Measurements from ENCODE around the gene VWA3B. TPM values are rescaled to one million over a fixed set of nuclear protein-coding genes. Genes with fewer than 3 reads are reported as not detected.

Gene VWA3B
- total RNA-seq, 3 donors from 2014 or later, result not detected

DNA sequence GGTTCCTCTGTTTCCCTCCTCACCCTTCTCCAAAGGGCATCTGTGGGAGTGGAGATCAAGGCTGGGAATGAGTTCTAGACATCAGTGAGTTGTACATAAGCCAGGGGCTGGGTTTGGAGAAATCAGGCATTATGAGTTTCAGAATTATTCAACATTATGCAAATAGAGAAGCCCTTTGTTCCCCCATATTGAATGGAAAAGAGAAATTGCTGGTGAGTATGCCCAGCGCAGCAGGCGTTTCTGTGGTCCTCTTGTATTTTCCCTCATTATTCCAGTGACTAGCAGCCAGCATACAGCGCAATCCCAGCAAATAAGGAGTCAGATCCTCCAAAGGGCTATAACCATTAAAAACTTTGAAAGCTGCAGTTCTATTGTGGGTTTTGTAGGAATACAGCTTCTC is 94.4 kb downstream of the VWA3B start:
- no peaks in the 10 kb centered on the region for H3K9me3 ChIP-seq
- no peak overlapping the region for H3K4me3 ChIP-seq
- TF ChIP-seq, protein P1, sequence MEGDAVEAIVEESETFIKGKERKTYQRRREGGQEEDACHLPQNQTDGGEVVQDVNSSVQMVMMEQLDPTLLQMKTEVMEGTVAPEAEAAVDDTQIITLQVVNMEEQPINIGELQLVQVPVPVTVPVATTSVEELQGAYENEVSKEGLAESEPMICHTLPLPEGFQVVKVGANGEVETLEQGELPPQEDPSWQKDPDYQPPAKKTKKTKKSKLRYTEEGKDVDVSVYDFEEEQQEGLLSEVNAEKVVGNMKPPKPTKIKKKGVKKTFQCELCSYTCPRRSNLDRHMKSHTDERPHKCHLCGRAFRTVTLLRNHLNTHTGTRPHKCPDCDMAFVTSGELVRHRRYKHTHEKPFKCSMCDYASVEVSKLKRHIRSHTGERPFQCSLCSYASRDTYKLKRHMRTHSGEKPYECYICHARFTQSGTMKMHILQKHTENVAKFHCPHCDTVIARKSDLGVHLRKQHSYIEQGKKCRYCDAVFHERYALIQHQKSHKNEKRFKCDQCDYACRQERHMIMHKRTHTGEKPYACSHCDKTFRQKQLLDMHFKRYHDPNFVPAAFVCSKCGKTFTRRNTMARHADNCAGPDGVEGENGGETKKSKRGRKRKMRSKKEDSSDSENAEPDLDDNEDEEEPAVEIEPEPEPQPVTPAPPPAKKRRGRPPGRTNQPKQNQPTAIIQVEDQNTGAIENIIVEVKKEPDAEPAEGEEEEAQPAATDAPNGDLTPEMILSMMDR (IDR thresholded peaks at IDR 0.05), result no peak
- TF ChIP-seq POLR2A (IDR thresholded peaks at IDR 0.05) (no peak), POLR2AphosphoS5 (IDR thresholded peaks at IDR 0.05) (no peak)
- no peaks in the 10 kb centered on the region for H3K36me3 ChIP-seq
- intact Hi-C loops (cut with DNase I; ENCODE audit: low total_unique reads), result no loop called here
- H3K4me1 ChIP-seq, result no peaks in the 10 kb centered on the region
- no peaks in the 10 kb centered on the region for H3K27me3 ChIP-seq
- DNase-seq (ENCODE audit: low spot score in 2 of 2), result no peak
- no peak overlapping the region for H3K27ac ChIP-seq

DNA sequence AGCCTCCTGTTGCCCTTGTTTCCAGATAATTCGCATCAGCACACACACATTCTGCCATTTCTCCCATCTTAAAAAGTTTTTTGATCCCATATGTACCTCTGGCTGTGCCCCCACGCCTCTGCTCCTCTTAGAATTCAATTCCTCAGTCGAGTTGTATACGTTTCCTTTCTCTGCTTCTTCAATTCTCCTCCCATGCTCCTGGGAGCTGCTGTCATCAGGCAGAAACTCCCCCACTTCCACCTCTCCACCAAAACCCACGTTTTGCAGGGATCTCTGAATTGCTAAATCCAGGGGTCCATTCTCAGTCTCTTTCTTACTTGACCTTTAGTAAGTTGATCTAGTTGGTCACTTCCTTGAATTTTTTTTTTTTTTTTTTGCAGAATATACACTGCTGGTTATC is 98.8 kb downstream of the VWA3B start:
- TF ChIP-seq, protein P1 (IDR thresholded peaks at IDR 0.05), result no peak
- no peak for TF ChIP-seq POLR2AphosphoS5 (IDR thresholded peaks at IDR 0.05)
- TF ChIP-seq POLR2A (IDR thresholded peaks at IDR 0.05), result no peak
- intact Hi-C loops (cut with DNase I; ENCODE audit: low total_unique reads), result no loop called here
- H3K27me3 ChIP-seq, result no peaks in the 10 kb centered on the region
- no peak overlapping the region for H3K27ac ChIP-seq
- H3K9me3 ChIP-seq, result no peaks in the 10 kb centered on the region
- no peak for DNase-seq (ENCODE audit: low spot score in 2 of 2)
- H3K4me3 ChIP-seq, result no peak overlapping the region
- H3K4me1 ChIP-seq, result no peaks in the 10 kb centered on the region
- no peaks in the 10 kb centered on the region for H3K36me3 ChIP-seq

DNA sequence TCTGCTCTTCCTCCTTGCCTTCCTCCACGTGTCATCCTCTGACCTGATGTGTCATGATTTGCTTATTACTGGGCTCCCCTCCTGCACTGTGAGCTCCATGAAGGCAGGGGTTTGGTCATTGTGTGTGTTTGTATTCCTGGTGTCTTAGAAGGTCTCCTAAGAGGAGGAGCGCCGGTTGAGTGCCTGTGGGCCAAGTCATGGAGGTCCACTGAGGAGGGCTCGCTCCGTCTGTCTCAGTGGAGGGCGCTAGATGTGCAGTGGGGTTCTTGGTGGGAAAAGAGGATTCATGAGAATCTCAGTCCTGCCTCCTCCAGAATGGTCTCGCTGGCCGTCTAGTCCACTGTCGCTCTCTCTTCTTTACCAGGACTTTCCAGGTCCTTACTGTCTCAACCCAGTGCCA is 100.2 kb downstream of the VWA3B start:
- H3K27ac ChIP-seq, result no peak overlapping the region
- no peaks in the 10 kb centered on the region for H3K4me1 ChIP-seq
- intact Hi-C loops (cut with DNase I; ENCODE audit: low total_unique reads), result no loop called here
- H3K4me3 ChIP-seq, result no peak overlapping the region
- DNase-seq (ENCODE audit: low spot score in 2 of 2), result no peak
- no peaks in the 10 kb centered on the region for H3K9me3 ChIP-seq
- H3K36me3 ChIP-seq, result no peaks in the 10 kb centered on the region
- no peak for TF ChIP-seq POLR2A (IDR thresholded peaks at IDR 0.05)
- TF ChIP-seq, protein P1 (IDR thresholded peaks at IDR 0.05), result no peak
- TF ChIP-seq POLR2AphosphoS5 (IDR thresholded peaks at IDR 0.05), result no peak
- H3K27me3 ChIP-seq, result no peaks in the 10 kb centered on the region

DNA sequence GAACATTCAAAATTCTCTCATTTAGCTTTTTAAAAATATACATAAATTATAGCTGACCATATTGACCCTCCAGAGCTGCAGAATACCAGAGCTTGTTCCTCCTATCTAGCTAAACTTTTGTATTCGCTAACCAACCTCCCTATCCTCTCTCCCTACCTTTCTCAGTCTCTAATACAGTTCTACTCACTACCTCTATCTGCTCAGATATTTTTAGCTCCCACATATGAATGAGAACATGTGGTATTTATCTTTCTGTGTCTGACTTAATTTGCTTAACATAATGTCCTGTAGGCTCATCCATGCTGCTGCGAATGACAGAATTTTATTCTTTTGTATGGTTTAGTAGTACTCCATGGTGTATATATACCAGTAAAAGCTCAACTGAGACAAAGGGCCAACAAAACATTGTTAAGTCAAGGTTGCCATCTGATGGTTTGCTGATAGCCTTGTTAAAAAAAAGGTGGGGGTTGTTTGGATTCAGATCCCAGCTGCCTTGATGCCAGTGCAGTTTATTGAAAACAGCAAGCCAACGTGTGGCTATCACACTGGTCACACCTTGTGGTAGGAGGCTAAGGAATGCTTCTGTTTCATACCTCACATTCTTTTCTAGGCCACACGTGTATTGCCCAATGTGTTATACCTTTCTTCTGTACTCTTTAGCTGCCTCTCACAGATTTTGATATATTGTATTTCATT is 101.5 kb downstream of the VWA3B start:
- TF ChIP-seq, protein P1 (IDR thresholded peaks at IDR 0.05), result no peak
- TF ChIP-seq POLR2AphosphoS5 (IDR thresholded peaks at IDR 0.05), result no peak
- TF ChIP-seq POLR2A (IDR thresholded peaks at IDR 0.05), result no peak
- intact Hi-C loops (cut with DNase I; ENCODE audit: low total_unique reads), result no loop called here
- H3K27ac ChIP-seq, result no peak overlapping the region

DNA sequence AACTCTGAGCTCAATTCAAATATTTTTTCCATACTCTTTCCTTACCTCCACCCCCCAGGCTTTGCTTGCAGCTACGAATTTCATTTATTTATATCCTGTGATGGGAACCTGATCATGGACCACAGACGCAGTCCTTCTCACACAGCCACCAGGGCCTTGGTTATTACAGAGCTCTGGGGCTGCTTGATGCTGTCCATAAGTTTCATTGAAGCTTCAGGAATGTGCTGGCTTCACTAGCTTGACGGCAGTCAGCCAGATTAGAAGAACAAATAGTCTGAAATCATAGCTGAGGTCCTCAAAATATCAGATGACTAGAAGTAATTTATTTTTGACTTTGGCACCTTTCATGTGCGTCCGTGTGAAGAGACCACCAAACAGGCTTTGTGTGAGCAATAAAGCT is 104.9 kb downstream of the VWA3B start:
- no peak overlapping the region for H3K4me3 ChIP-seq
- no peaks in the 10 kb centered on the region for H3K27me3 ChIP-seq
- H3K27ac ChIP-seq, result no peak overlapping the region
- TF ChIP-seq POLR2AphosphoS5 (IDR thresholded peaks at IDR 0.05) (no peak), POLR2A (IDR thresholded peaks at IDR 0.05) (no peak)
- TF ChIP-seq, protein P1 (IDR thresholded peaks at IDR 0.05), result no peak
- intact Hi-C loops (cut with DNase I; ENCODE audit: low total_unique reads), result no loop called here
- no peaks in the 10 kb centered on the region for H3K36me3 ChIP-seq
- no peaks in the 10 kb centered on the region for H3K4me1 ChIP-seq
- DNase-seq (ENCODE audit: low spot score in 2 of 2), result no peak
- no peaks in the 10 kb centered on the region for H3K9me3 ChIP-seq

More for the DNA sequence above, 101.5 kb downstream of the VWA3B start:
- no peaks in the 10 kb centered on the region for H3K9me3 ChIP-seq
- H3K27me3 ChIP-seq, result no peaks in the 10 kb centered on the region
- no peaks in the 10 kb centered on the region for H3K36me3 ChIP-seq
- no peaks in the 10 kb centered on the region for H3K4me1 ChIP-seq
- no peak for DNase-seq (ENCODE audit: low spot score in 2 of 2)
- H3K4me3 ChIP-seq, result no peak overlapping the region
